ENCODE data around the gene HMGN4. TPM values are rescaled to one million over a fixed set of nuclear protein-coding genes. Genes with fewer than 3 reads are reported as not detected.
"Not testable (repeated sequence)": the region's sequence is repeated elsewhere in the genome, so short reads cannot be mapped to it uniquely, and the experiment has no call there.

The HMGN4 gene
- total RNA-seq, 1 donor from 2014 or later = 25.3 TPM

DNA sequence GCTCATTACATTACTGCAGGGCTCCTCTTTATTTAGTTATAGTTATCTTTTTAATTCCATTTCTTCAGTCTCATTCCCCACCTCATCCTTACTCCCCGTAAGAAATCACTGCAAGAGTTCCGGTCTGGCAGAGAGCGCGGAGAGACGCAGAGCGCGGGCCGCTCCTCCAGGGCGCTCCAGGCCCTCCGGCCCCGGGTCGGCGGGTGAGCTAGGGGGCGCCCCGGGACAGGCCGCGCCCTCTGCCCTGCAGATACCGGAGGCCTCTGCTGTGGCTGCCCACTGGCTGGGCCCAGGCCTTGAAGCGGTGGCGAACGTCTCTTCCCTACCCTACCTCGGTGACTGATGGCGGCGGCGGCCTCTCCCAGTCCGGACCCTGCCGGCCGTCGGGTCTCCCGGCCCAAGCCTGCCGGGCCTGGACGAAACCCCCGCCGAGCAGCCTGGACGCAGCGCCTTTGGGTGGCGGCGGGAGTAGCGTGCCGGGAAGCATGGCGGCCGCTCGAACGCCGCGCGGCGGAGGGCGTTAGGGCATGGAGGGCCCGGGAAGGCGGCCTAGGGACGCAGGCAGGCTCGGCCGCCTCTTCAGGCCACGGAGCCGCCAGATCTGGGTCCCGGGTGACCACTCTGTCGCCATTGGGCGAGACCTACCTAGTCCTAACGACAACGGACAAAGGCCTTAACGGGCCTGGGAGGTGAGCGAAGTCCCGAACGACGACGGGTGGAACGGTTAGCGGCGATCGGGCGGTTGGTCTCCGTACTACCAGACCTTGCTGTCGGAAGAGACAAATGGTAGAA lies 16.4 kb upstream of the HMGN4 start:
- DNase-seq (peak; percentile 93), ATAC-seq (peak; percentile 95)
- intact Hi-C loops (cut with micrococcal nuclease) = no loop called here

DNA sequence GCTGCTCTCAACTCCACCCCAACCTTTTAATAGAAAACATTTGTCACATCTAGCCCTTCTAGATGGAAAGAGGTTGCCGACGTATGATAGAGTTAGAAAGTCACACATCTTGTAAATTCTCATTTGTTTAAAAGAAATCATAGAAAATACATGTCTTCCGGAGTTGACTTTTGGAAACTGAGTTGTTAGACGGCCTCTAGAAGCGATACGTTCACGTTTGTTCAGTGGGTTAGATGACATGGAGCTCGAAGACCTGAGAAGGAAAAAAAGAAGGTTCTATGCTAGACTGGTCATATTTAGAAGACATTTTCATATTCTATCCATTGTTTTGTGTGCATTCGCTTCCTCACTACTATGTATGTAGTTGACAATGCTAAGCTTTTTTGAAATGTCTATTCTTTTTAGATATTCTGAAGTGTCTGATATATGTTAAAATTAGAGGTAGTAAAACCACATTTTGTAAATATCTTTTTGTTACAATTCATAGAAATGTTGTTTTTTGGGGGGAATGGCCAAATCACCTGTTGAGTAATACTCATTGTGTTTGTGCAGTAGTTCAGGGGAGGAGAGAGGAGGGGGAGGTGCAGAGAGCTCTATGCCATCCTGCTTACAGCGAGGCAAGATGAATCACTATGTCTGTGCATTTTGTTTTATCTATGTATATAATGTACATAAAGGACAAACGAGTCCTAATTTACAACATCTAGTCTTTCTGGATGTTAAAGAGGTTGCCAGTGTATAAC lies 15.5 kb upstream of the HMGN4 start:
- intact Hi-C loops (cut with micrococcal nuclease); ATAC-seq; DNase-seq: not testable (repeated sequence)

GRCh38 chr6:26524314-26524713 lies 13.9 kb upstream of the HMGN4 start:
- intact Hi-C loops (cut with micrococcal nuclease); DNase-seq; ATAC-seq: not testable (repeated sequence)

- intact Hi-C loops (cut with micrococcal nuclease) = no loop called here
- ATAC-seq (no peak), DNase-seq (no peak)
Observed at GRCh38 chr6:26524722-26525370, 13.3 kb upstream of the HMGN4 start.

DNA sequence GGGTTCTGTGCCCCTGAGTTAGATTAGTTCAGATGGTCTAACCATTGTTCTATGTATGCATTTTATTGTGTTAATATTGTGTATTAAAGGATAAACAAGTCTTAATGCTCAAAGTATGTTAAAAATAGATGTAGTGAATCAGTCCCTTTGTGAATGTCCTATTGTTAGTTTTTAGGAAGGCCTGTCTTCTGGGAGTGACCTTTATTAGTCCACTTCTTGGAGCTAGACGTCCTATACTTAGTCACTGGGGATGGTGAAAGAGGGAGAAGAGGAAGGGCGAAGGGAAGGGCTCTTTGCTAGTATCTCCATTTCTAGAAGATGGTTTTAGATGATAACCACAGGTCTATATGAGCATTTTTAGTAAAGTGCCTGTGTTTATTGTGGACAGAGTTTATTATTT lies 12.3 kb upstream of the HMGN4 start:
- DNase-seq (no peak), ATAC-seq (no peak)
- intact Hi-C loops (cut with micrococcal nuclease) = no loop called here

DNA sequence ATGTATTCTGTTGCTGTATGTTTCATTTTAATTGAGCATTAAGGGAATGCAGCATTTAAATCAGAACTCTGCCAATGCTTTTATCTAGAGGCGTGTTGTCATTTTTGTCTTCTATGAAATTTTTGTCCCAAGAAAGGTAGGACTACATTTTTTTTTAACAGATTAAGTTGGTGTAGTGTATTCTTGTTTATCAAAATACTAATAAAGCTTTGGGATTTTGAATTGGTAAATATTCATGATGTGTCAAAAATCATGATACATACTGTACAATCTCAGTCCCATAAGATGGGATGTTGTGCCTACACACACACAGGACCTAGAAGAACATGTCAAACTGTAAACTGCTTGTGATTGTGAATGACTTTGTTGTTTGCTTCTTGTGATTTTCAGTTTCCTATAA lies 11.2 kb upstream of the HMGN4 start:
- DNase-seq = no peak
- ATAC-seq = no peak
- intact Hi-C loops (cut with micrococcal nuclease) = no loop called here

DNA sequence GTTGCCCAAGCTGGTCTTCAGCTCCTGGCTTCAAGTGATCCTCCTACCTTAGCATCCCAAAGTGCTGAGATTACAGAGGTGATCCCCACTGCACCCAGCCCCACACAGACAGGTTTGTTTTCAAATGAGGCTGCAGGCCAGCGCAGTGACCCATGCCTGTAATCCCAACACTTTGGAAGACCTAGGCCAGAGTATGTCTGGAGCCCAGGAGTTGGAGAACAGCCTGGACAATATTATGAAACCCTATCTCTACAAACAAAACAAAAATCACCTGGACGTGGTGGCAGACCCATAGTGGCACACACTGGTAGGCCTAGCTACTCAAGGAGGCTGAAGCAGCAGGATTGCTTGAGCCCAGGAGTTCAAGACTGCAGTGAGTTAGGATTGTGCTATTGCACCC lies 8.0 kb upstream of the HMGN4 start:
- DNase-seq = no peak
- no peak for ATAC-seq
- intact Hi-C loops (cut with micrococcal nuclease) = no loop called here

DNA sequence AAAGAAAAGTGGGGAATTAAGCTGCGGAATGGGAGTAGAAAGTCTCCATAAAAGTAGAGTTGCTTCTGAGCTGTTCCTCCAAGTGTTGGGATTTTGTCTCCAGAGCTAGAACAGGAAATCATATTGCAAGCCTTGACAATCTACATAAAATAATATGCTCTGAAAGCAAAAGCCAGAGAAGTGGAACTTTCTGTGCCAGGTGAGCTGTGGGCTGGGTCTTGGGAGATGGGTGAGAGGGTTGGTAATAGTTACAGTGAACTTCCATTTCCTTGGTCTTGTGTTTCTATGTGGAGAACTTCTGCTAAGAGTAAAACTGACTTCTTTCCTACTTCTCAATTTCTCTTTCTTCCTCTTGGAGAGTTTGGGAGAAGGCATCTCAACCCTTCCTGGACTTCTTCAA lies 6.3 kb upstream of the HMGN4 start:
- DNase-seq (no peak), ATAC-seq (no peak)
- intact Hi-C loops (cut with micrococcal nuclease) = no loop called here

DNA sequence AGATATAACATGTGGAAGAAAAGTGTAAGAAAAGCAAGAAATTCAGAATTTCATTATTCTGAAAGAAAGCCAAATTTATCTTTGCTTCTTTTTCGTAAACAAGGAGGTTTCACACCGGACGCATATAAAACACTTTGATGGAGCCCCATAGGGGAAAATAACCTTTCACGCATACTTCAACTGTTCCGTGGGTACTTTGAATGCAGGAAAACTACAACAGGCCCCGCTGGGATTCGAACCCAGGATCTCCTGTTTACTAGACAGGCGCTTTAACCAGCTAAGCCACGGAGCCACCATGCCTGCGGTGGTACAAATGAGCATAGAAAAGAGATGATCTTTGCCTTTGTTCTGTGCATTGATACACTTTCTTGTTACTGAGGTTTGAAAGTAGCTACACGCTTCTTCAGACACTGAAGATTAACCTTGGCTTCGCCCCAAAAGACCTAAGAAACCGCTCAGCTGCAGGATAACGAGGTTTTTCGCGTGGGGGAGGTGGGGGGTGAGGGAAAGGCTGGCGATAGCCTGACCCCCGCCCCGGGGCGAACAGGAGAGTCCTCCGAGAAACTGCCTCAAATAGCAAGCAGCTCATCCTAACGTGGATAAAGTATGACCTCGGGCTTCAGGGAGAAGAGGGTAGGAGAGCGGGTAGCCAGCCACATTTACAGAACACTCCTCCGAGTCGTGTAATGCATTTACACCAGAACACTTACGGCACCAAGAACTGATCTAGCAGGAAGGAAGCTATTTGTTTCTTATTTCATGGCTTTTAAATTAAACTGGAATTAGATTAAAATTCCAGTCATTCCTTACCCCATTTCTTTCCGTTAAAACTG lies 5.3 kb upstream of the HMGN4 start:
- DNase-seq = peak; percentile 88
- intact Hi-C loops (cut with micrococcal nuclease) = no loop called here
- ATAC-seq = peak; percentile 63

- ATAC-seq (no peak), DNase-seq (no peak)
- intact Hi-C loops (cut with micrococcal nuclease) = no loop called here
Observed at GRCh38 chr6:26533532-26533931, 4.6 kb upstream of the HMGN4 start.

- intact Hi-C loops (cut with micrococcal nuclease) = no loop called here
- no peak for ATAC-seq
- DNase-seq = no peak
Observed at GRCh38 chr6:26534681-26535465, 3.3 kb upstream of the HMGN4 start.

- DNase-seq = no peak
- no peak for ATAC-seq
- intact Hi-C loops (cut with micrococcal nuclease) = no loop called here
Observed at GRCh38 chr6:26536571-26537159, 1.5 kb upstream of the HMGN4 start.

GRCh38 chr6:26537160-26537845 lies 863 bp upstream of the HMGN4 start:
- intact Hi-C loops (cut with micrococcal nuclease) = no loop called here

GRCh38 chr6:26538572-26538902 lies 371 bp downstream of the HMGN4 start:
- no peak for DNase-seq
- ATAC-seq = peak; percentile 2
- intact Hi-C loops (cut with micrococcal nuclease) = no loop called here

More at GRCh38 chr6:26537160-26537845, 863 bp upstream of the HMGN4 start:
- DNase-seq (peak; percentile 89), ATAC-seq (peak; percentile 82)

GRCh38 chr6:26539071-26539615 lies 977 bp downstream of the HMGN4 start:
- DNase-seq (no peak), ATAC-seq (no peak)
- intact Hi-C loops (cut with micrococcal nuclease) = no loop called here

DNA sequence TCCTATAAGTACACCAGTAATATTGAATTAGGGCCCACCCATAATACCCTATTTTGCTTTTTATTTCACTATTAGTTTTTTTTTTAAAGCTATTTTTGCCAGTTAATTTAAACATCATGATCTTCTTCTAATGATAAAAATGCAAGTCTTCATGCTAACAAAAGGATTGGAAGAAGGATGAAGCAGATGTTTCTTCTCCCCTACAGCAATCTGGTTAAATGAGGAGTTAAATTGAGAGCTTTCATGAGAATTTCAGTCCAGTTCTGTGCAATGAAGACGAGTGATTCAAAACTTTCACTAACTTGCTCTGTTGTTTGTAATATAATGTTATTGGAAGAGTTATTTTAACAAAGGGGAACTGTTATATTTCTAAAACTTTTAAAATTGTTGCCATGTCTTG lies 3.4 kb downstream of the HMGN4 start:
- no peak for ATAC-seq
- DNase-seq = no peak

DNA sequence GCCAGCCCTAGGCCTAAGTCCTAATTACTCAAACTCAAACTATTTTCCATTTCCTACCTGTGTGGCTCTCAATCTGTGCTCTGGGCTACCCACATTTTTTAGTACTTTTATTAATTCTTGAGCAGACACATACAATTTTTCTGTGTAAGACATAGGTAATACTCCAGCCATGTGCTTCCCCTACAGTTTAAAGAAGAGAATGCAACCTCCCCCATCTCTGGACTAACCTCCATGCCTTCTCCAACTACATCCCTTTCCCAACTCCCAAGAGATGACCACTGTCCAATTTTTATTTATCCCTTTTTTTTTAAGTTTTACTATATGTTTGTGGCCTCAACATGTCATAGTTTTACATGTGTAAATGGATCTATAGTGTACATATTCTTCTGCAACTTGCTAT lies 5.8 kb downstream of the HMGN4 start:
- intact Hi-C loops (cut with micrococcal nuclease) = no loop called here
- DNase-seq (no peak), ATAC-seq (no peak)

More for the DNA sequence above, 3.4 kb downstream of the HMGN4 start:
- intact Hi-C loops (cut with micrococcal nuclease) = no loop called here

Measured in left ventricle myocardium superior (tissue), 1 donor.